Activated naive CD4-positive, alpha-beta T cell treated with anti-CD3 and anti-CD28 coated beads, Interleukin-2, amount 50 U/mL, for 24 hours (primary cell): ENCODE measurements around the gene SUPT6H.

Experiments
- H3K27ac Mint-ChIP-seq: one replicate; pipeline ENCODE4 v1.8.0; 2021; ENCODE audit warnings: mild to moderate bottlenecking, mixed read lengths
- H3K27me3 Mint-ChIP-seq: one replicate; pipeline ENCODE4 v1.8.0; 2021; ENCODE audit warnings: mixed read lengths
- H3K36me3 Mint-ChIP-seq: one replicate; pipeline ENCODE4 v1.8.0; 2021; ENCODE audit warnings: mixed read lengths
- H3K4me1 Mint-ChIP-seq: one replicate; pipeline ENCODE4 v1.8.0; 2021; ENCODE audit warnings: mixed read lengths
- H3K4me3 Mint-ChIP-seq: one replicate; pipeline ENCODE4 v1.8.0; 2021; ENCODE audit warnings: mild to moderate bottlenecking, mixed read lengths
- H3K9me3 Mint-ChIP-seq: one replicate; pipeline ENCODE4 v1.8.0; 2021; ENCODE audit warnings: mixed read lengths

The SUPT6H gene

GRCh38 chr17:28704219-28704858 lies 42.3 kb downstream of the SUPT6H start:
- H3K9me3 Mint-ChIP-seq = no peaks in the 10 kb centered on the region
- peaks cover 3% of the 10 kb centered on the region for H3K4me1 Mint-ChIP-seq
- peaks cover 6% of the 10 kb centered on the region for H3K36me3 Mint-ChIP-seq
- H3K27ac Mint-ChIP-seq = no peak overlapping the region
- H3K27me3 Mint-ChIP-seq = no peaks in the 10 kb centered on the region
- H3K4me3 Mint-ChIP-seq = no peak overlapping the region

GRCh38 chr17:28705074-28705659 lies 43.2 kb downstream of the SUPT6H start:
- peaks cover 3% of the 10 kb centered on the region for H3K4me1 Mint-ChIP-seq
- H3K36me3 Mint-ChIP-seq = peaks cover 6% of the 10 kb centered on the region
- H3K27me3 Mint-ChIP-seq = no peaks in the 10 kb centered on the region
- H3K9me3 Mint-ChIP-seq = no peaks in the 10 kb centered on the region
- H3K4me3 Mint-ChIP-seq = no peak overlapping the region
- H3K27ac Mint-ChIP-seq = peak overlapping the region; percentile 35

DNA sequence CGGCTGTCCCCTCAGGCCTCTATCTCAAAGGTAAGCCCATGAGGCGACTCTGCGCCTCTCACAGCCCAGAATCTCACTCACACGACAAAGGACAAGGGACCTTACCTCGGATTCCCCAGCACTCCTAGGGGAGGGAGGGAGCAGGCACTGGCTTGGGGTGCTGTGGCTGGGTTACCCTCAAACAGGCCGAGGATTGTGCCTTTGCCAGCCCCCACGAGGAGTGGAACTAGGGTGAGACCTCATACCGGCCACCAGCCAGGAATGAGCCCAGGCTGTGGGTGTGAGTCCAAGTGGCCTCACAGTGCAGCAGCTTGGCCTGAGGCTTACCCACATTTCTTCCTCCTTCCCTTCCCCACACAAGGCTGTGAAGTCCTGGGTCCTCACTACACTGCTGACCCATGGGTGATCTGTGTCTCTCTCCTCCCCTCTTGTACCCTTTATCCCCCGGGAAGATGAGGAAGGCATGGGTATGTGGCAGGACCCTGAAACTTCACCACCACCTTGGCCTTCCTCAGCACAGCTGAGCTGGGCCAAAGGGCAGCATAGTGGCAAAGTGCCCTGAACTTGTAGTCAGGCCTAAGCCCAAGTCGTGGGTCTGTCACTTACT lies 43.8 kb downstream of the SUPT6H start:
- H3K4me1 Mint-ChIP-seq = peaks cover 7% of the 10 kb centered on the region
- peak overlapping the region; percentile 57 for H3K27ac Mint-ChIP-seq
- H3K4me3 Mint-ChIP-seq = no peak overlapping the region
- H3K9me3 Mint-ChIP-seq = no peaks in the 10 kb centered on the region
- peaks cover 6% of the 10 kb centered on the region for H3K36me3 Mint-ChIP-seq
- no peaks in the 10 kb centered on the region for H3K27me3 Mint-ChIP-seq

- Mint-ChIP-seq H3K27me3 (no peaks in the 10 kb centered on the region), H3K27ac (no peak overlapping the region), H3K4me1 (peaks cover 11% of the 10 kb centered on the region), H3K9me3 (no peaks in the 10 kb centered on the region), H3K36me3 (peaks cover 6% of the 10 kb centered on the region), H3K4me3 (no peak overlapping the region)
Observed at GRCh38 chr17:28706471-28707338, 44.7 kb downstream of the SUPT6H start.

GRCh38 chr17:28707339-28707720 lies 45.3 kb downstream of the SUPT6H start:
- H3K27ac Mint-ChIP-seq = no peak overlapping the region
- H3K4me1 Mint-ChIP-seq = peaks cover 17% of the 10 kb centered on the region
- no peaks in the 10 kb centered on the region for H3K9me3 Mint-ChIP-seq
- H3K27me3 Mint-ChIP-seq = no peaks in the 10 kb centered on the region
- H3K4me3 Mint-ChIP-seq = no peak overlapping the region
- peaks cover 3% of the 10 kb centered on the region for H3K36me3 Mint-ChIP-seq

DNA sequence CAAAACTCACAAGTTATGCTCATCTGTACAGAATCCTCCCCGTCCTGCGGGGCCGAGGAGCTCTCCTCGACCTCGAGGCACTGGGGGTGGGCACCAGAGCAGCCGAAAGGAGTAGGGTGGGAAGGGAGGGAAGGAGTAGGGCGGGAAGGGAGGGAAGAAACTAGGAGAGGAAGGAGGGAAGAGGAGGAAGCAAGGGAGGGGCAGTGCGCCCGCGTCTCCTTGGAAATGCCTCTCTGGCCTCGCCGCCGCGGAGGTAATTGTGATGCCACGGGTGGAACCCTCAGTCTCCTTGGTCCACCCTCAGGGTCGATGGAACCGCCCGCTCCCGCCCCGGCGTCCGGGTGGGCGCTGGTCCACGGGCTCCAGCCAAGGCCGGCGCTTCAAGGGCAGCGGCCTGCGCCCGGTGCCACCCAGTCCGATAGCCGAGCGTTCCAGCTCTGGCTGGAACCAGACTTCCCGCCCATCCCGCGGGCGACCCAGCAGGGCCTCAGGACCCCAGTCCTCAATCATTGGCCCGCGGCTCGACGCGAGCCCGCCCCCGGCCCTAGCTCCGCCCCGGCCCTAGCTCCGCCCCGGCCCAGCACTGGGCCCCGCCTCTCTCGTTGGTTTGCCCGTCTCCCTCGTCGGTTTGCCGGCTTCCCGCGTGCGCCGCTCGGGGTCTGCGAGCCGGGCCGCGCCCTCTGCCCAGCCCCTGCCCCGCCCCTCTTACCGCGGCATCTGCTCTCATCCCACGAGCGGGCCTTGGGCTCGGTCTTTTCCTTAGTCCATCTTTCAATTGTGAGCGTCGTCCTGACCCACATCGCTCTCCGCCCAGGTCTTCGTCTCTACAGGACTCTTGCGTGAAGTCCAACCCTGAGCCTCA lies 49.1 kb downstream of the SUPT6H start:
- Mint-ChIP-seq H3K27me3 (peaks cover 7% of the 10 kb centered on the region), H3K4me1 (peaks cover 22% of the 10 kb centered on the region), H3K9me3 (no peaks in the 10 kb centered on the region)

GRCh38 chr17:28711723-28712031 lies 49.7 kb downstream of the SUPT6H start, which contains the start of gene PROCA1:
Gene PROCA1 (minus strand): TSS chr17:28711888. CDS start chr17:28711660, 228 bp downstream.
- Mint-ChIP-seq H3K9me3 (no peaks in the 10 kb centered on the region), H3K27me3 (peaks cover 7% of the 10 kb centered on the region), H3K27ac (peak within 1 kb of the TSS; percentile 83), H3K4me3 (peak within 1 kb of the TSS; percentile 87), H3K36me3 (no peaks in the 10 kb centered on the region), H3K4me1 (peaks cover 22% of the 10 kb centered on the region)

More for the DNA sequence above, 49.1 kb downstream of the SUPT6H start:
- Mint-ChIP-seq H3K36me3 (no peaks in the 10 kb centered on the region), H3K27ac (peak overlapping the region; percentile 83), H3K4me3 (peak overlapping the region; percentile 87)

- Mint-ChIP-seq H3K4me1 (peaks cover 22% of the 10 kb centered on the region), H3K4me3 (peak overlapping the region; percentile 87), H3K27ac (peak overlapping the region; percentile 0), H3K36me3 (no peaks in the 10 kb centered on the region), H3K27me3 (peaks cover 7% of the 10 kb centered on the region), H3K9me3 (no peaks in the 10 kb centered on the region)
Observed at GRCh38 chr17:28712032-28712704, 50.2 kb downstream of the SUPT6H start.

DNA sequence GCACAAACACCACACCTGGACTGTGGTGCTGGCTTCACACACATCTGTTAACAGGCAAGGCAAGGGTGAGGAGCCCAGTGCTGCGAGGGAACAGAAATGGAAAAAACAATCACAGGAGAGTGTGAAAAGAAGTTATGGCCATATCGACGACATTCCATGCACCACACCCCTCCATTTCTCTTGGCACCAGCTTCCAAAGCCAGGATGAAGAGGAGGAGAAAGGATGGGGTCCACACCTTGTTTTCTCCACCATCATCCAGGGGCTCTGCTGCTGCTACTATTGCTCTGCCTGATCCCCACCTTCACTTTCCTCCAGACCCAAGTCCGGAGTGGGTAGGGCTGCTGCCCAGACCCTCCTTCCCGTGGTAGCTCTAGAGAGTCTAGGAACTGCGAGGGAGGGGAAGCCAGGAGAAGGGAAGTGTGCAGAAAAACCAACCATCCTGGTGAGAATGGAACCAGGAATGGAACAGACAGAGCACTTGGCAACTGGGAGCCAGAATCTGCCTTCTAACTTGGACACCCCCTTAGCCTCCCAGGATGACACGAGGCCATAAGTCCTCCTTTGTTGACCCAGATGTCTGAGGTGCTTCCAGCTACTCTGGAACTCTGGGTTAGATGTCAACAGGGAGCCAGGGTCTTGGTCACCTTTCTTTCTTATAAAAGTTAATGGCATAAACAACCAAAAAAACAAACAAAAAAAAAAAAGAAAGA lies 50.9 kb downstream of the SUPT6H start:
- H3K4me1 Mint-ChIP-seq = peaks cover 19% of the 10 kb centered on the region
- H3K36me3 Mint-ChIP-seq = no peaks in the 10 kb centered on the region
- H3K4me3 Mint-ChIP-seq = peak overlapping the region; percentile 87
- no peaks in the 10 kb centered on the region for H3K9me3 Mint-ChIP-seq
- peaks cover 7% of the 10 kb centered on the region for H3K27me3 Mint-ChIP-seq
- peak overlapping the region; percentile 70 for H3K27ac Mint-ChIP-seq

GRCh38 chr17:28714281-28714680 lies 52.3 kb downstream of the SUPT6H start:
- H3K4me1 Mint-ChIP-seq = peaks cover 29% of the 10 kb centered on the region
- H3K4me3 Mint-ChIP-seq = no peak overlapping the region
- no peaks in the 10 kb centered on the region for H3K36me3 Mint-ChIP-seq
- H3K9me3 Mint-ChIP-seq = no peaks in the 10 kb centered on the region
- H3K27me3 Mint-ChIP-seq = peaks cover 8% of the 10 kb centered on the region
- H3K27ac Mint-ChIP-seq = no peak overlapping the region

GRCh38 chr17:28715217-28715616 lies 53.2 kb downstream of the SUPT6H start:
- H3K4me1 Mint-ChIP-seq = peaks cover 32% of the 10 kb centered on the region
- peaks cover 4% of the 10 kb centered on the region for H3K36me3 Mint-ChIP-seq
- no peaks in the 10 kb centered on the region for H3K9me3 Mint-ChIP-seq
- no peak overlapping the region for H3K27ac Mint-ChIP-seq
- H3K27me3 Mint-ChIP-seq = peaks cover 10% of the 10 kb centered on the region
- no peak overlapping the region for H3K4me3 Mint-ChIP-seq

GRCh38 chr17:28716740-28717577 lies 55.0 kb downstream of the SUPT6H start:
- Mint-ChIP-seq H3K27ac (no peak overlapping the region), H3K4me3 (no peak overlapping the region), H3K27me3 (peaks cover 10% of the 10 kb centered on the region), H3K4me1 (peaks cover 21% of the 10 kb centered on the region), H3K9me3 (no peaks in the 10 kb centered on the region), H3K36me3 (peaks cover 18% of the 10 kb centered on the region)

- Mint-ChIP-seq H3K36me3 (peaks cover 21% of the 10 kb centered on the region), H3K4me1 (peaks cover 21% of the 10 kb centered on the region), H3K27ac (peak within 1 kb of the TSS; percentile 25), H3K27me3 (peaks cover 10% of the 10 kb centered on the region), H3K9me3 (no peaks in the 10 kb centered on the region), H3K4me3 (peak within 1 kb of the TSS; percentile 73)
Observed at GRCh38 chr17:28717578-28718332, 55.8 kb downstream of the SUPT6H start, which contains the start of gene RAB34. Gene RAB34 (minus strand): TSS chr17:28717868. CDS start chr17:28717266, 602 bp downstream.
